GM21367 (cell line): ENCODE data around the gene MYO1C.
A peak's percentile ranks its signal among the peaks of the same experiment; 100 is the strongest.
"Not testable (repeated sequence)": the region's sequence is repeated elsewhere in the genome, so short reads cannot be mapped to it uniquely, and the experiment has no call there.

Source experiments
- ATAC-seq: cut with Tn5 transposase; IDR thresholded peaks from one replicate; pipeline ENCODE4 v1.9.1; 2021; ENCODE audit not compliant: unreplicated experiment

MYO1C gene

GRCh38 chr17:1492249-1493206, at the start of gene MYO1C:
TSS of gene MYO1C (minus strand) at chr17:1492686. CDS start at chr17:1492487, 199 bp downstream.
- ATAC-seq, result no peak

GRCh38 chr17:1541367-1541904, 49.0 kb upstream of the MYO1C start:
- no peak for ATAC-seq

GRCh38 chr17:1539811-1540210, 47.3 kb upstream of the MYO1C start:
- ATAC-seq, result no peak

- ATAC-seq, result no peak
Measured at GRCh38 chr17:1535737-1536136, 43.3 kb upstream of the MYO1C start.

- ATAC-seq, result no peak
Measured at GRCh38 chr17:1533661-1534325, 41.3 kb upstream of the MYO1C start.

GRCh38 chr17:1532836-1533602, 40.5 kb upstream of the MYO1C start:
- no peak for ATAC-seq

GRCh38 chr17:1529863-1530262, 37.4 kb upstream of the MYO1C start:
- ATAC-seq, result no peak

- not testable (repeated sequence) for ATAC-seq
Measured at GRCh38 chr17:1526876-1527275, 34.4 kb upstream of the MYO1C start.

GRCh38 chr17:1522626-1523025, 30.1 kb upstream of the MYO1C start:
- ATAC-seq, result no peak

- no peak for ATAC-seq
Measured at GRCh38 chr17:1521086-1521640, 28.7 kb upstream of the MYO1C start.

- ATAC-seq, result no peak
Measured at GRCh38 chr17:1519678-1520077, 27.2 kb upstream of the MYO1C start.

GRCh38 chr17:1518410-1518809, 25.9 kb upstream of the MYO1C start:
- no peak for ATAC-seq

GRCh38 chr17:1516388-1517161, 24.1 kb upstream of the MYO1C start, which contains the start of gene INPP5K:
TSS of gene INPP5K (minus strand) at chr17:1516612. CDS start at chr17:1516499, 113 bp downstream.
- peak; percentile 77 for ATAC-seq

- no peak for ATAC-seq
Measured at GRCh38 chr17:1515640-1516387, 23.3 kb upstream of the MYO1C start.

GRCh38 chr17:1512351-1512750, 19.9 kb upstream of the MYO1C start:
- ATAC-seq, result no peak

GRCh38 chr17:1511756-1512321, 19.4 kb upstream of the MYO1C start:
- no peak for ATAC-seq

- no peak for ATAC-seq
Measured at GRCh38 chr17:1511290-1511689, 18.8 kb upstream of the MYO1C start.

GRCh38 chr17:1509290-1509881, 16.9 kb upstream of the MYO1C start:
- ATAC-seq, result no peak
